ENCODE results near the gene GIT2.

DNA sequence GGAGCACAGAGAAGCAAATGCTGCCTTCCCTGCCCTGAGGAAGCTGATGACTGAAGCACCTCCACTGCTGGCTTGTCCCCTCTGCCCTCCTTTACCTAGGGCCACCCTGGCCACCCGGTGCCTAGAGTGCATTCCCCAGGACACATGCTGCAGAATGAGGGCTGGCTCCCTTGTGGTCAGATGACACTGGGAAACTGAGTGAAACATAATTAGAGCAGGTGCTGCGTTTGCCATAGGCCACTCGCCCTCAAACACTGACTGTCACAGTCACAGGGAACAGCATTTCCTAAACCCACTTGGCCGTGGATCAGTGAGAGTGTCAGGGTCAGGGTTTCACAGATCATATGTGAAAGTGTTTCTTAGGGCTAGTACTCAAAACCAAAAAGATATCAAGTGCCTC is 80.1 kb downstream of the GIT2 start:
- TF ChIP-seq POLR2A (IDR thresholded peaks at IDR 0.05): no peak
- TF ChIP-seq, protein P1, sequence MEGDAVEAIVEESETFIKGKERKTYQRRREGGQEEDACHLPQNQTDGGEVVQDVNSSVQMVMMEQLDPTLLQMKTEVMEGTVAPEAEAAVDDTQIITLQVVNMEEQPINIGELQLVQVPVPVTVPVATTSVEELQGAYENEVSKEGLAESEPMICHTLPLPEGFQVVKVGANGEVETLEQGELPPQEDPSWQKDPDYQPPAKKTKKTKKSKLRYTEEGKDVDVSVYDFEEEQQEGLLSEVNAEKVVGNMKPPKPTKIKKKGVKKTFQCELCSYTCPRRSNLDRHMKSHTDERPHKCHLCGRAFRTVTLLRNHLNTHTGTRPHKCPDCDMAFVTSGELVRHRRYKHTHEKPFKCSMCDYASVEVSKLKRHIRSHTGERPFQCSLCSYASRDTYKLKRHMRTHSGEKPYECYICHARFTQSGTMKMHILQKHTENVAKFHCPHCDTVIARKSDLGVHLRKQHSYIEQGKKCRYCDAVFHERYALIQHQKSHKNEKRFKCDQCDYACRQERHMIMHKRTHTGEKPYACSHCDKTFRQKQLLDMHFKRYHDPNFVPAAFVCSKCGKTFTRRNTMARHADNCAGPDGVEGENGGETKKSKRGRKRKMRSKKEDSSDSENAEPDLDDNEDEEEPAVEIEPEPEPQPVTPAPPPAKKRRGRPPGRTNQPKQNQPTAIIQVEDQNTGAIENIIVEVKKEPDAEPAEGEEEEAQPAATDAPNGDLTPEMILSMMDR (IDR thresholded peaks at IDR 0.05): no peak
